Pancreas (tissue), 10 donors: ENCODE results near the gene SP6. TPM values are rescaled to one million over a fixed set of nuclear protein-coding genes. Genes with fewer than 3 reads are reported as not detected.

ENCODE experiments used
- ATAC-seq, 4 donors: fragments of 200-7000 bp; cut with Tn5 transposase; one replicate each; pipeline versions ENCODE4 v1.8.0 to v1.9.1; 2020; ENCODE audit warnings: mild to moderate bottlenecking in 4 of 4, moderate library complexity in 4 of 4
- DNase-seq, 6 donors: peaks; one replicate each; pipeline ENCODE4 v3.0.0-alpha.2; 2020
- FAIRE-seq: peaks from 2 replicates; lab custom pipeline; 2012; peaks lifted over from hg19 to GRCh38; lab: Jason Lieb, UNC
- H3K27ac ChIP-seq, 4 donors: fragments of 200-600 bp; sonication (generic); 1 replicate in 3 of 4; 2 replicates in 1 of 4; pipeline versions ENCODE4 v1.5.0 to v1.8.0; 2020
- H3K27me3 ChIP-seq, 4 donors: fragments of 200-600 bp; one replicate each; pipeline ENCODE4 v1.8.0; 2021
- H3K36me3 ChIP-seq, 3 donors: fragments of 200-600 bp; sonication (generic) in 1 of 3; one replicate each; pipeline versions ENCODE4 v1.5.0 to v1.8.0; 2020 to 2021
- H3K4me1 ChIP-seq, 3 donors: fragments of 200-600 bp; one replicate each; pipeline ENCODE4 v1.8.0; 2021
- H3K4me3 ChIP-seq, 4 donors: fragments of 200-600 bp; sonication (generic) in 2 of 4; one replicate each; pipeline versions ENCODE4 v1.5.0 to v1.8.0; 2020 to 2021
- H3K9me3 ChIP-seq, 4 donors: fragments of 200-600 bp; one replicate each; pipeline ENCODE4 v1.8.0; 2021
- WGBS, 2 donors: extraction: QIAGEN DNeasy Blood & Tissue Kit; methylation state at CpG; one replicate each; pipeline ENCODE4 v1.1.7; 2013; 5-methylcytosine and 5-hydroxymethylcytosine counted together
- intact Hi-C, 3 donors: fragments of 100-400 bp; cut with DNase I; formaldehyde crosslinking; loops; one replicate each; pipeline versions ENCODE4 v1.11.1 to v1.14.2; 2022
- polyA plus RNA-seq, 2 donors: library from polyadenylated mRNA; stranded (reverse); fragments of 200-250 nt; gene quantifications; one replicate each; pipeline ENCODE4 v1.2.3, GENCODE V29; 2013
- total RNA-seq, 6 donors: library from RNA; stranded (reverse); fragmentation: NEBNext Ultra II Directional in 4 of 6; extraction: Animal tissue kit (Norgen Biotek cat#: 25700) in 4 of 6; gene quantifications; one replicate each; pipeline versions ENCODE4 v1.2.1 to v1.2.4, GENCODE V29; 2021 to 2023
- TF ChIP-seq, protein P1 (sequence below), 4 donors: fragments of 200-600 bp; sonication (generic) in 3 of 4; IDR thresholded peaks; one replicate each; pipeline versions ENCODE4 v1.5.0 to v1.8.0; 2021; ENCODE audit warnings: antibody characterized with exemption in 4 of 4
- donor health status: healthy with polysubstance abuse.
- donor health status: DM: no; HTN: no; CAD: no; lungs with moderate emphysema.
- donor health status: DM: no; HTN: no; CAD: no.
- donor health status: control.
- donor health status: control.
- donor health status: Bipolar disorder and iron deficiency.
- donor health status: DM: yes; HTN: yes; CAD: no.
- donor health status: DM: no; HTN: no; CAD: no.
- donor health status: DM: no; HTN: no; CAD: no.
- donor health status: DM: yes; HTN: yes; CAD: no.

Gene SP6
- total and polyA plus RNA-seq, 8 donors: 0.12 to 0.56 (median 0.22) TPM

DNA sequence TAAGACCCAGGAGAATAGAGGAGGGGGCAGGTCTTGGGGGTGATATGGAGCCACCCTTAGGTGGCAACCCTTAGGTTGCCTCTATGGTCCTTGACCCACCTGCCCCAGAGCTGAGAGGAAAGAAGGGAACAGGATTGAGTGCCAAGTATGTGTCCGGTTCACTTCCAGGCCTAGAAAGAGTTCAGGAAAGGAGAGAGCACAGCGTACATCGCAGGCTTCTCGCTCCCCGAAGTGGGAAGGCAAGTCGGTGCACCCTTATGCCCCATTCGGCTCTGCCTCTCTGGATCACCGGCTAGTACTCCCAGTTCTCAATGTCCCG is 631 bp downstream of the SP6 start:
- FAIRE-seq (no peak), DNase-seq (no peak), ATAC-seq (peak; percentile 19 to 38 (median 29))
- Histone ChIP-seq H3K27ac (no peak overlapping the region), H3K27me3 (peaks cover 3 to 33% (median 6%) of the 10 kb centered on the region in 4 donors), H3K36me3 (no peaks in the 10 kb centered on the region), H3K4me3 (peak overlapping the region in 3 of 4 donors; percentile 5 to 46 (median 36)), H3K9me3 (no peaks in the 10 kb centered on the region), H3K4me1 (peaks cover 0 to 6% (median 0%) of the 10 kb centered on the region in 3 donors)
- TF ChIP-seq, protein P1, sequence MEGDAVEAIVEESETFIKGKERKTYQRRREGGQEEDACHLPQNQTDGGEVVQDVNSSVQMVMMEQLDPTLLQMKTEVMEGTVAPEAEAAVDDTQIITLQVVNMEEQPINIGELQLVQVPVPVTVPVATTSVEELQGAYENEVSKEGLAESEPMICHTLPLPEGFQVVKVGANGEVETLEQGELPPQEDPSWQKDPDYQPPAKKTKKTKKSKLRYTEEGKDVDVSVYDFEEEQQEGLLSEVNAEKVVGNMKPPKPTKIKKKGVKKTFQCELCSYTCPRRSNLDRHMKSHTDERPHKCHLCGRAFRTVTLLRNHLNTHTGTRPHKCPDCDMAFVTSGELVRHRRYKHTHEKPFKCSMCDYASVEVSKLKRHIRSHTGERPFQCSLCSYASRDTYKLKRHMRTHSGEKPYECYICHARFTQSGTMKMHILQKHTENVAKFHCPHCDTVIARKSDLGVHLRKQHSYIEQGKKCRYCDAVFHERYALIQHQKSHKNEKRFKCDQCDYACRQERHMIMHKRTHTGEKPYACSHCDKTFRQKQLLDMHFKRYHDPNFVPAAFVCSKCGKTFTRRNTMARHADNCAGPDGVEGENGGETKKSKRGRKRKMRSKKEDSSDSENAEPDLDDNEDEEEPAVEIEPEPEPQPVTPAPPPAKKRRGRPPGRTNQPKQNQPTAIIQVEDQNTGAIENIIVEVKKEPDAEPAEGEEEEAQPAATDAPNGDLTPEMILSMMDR (IDR thresholded peaks at IDR 0.05): no peak
- intact Hi-C loops: no loop called here
- WGBS, 2 donors: 30 to 47% methylated on average over 9 of the region's 9 CpGs

- Histone ChIP-seq H3K36me3 (no peaks in the 10 kb centered on the region), H3K27me3 (peaks cover 3 to 20% (median 5%) of the 10 kb centered on the region in 4 donors), H3K27ac (no peak overlapping the region), H3K4me3 (no peak overlapping the region), H3K4me1 (peaks cover 0 to 6% (median 4%) of the 10 kb centered on the region in 3 donors), H3K9me3 (no peaks in the 10 kb centered on the region)
- intact Hi-C loops: loop anchor here in 1 of 3 donors (10.0 kb wide), 1 partner anchor 167 kb away; no protein-coding TSS in a partner anchor
- ATAC-seq (no peak), DNase-seq (no peak), FAIRE-seq (no peak)
- TF ChIP-seq, protein P1 (IDR thresholded peaks at IDR 0.05): no peak
- 54 to 56% methylated on average over 23 of the region's 23 CpGs for WGBS, 2 donors
These were observed 2.8 kb downstream of the SP6 start for GRCh38 chr17:47848198-47848513.

- no peak for ATAC-seq
- intact Hi-C loops: loop anchor here in 1 of 3 donors (10.0 kb wide), 1 partner anchor 167 kb away; no protein-coding TSS in a partner anchor
- peaks cover 0 to 9% (median 8%) of the 10 kb centered on the region in 3 donors for H3K4me1 ChIP-seq
These were observed 3.4 kb downstream of the SP6 start for GRCh38 chr17:47847341-47848197.

GRCh38 chr17:47846716-47847340 is 4.1 kb downstream of the SP6 start:
- Histone ChIP-seq H3K27me3 (peaks cover 0 to 7% (median 2%) of the 10 kb centered on the region in 4 donors), H3K27ac (no peak overlapping the region), H3K9me3 (no peaks in the 10 kb centered on the region), H3K36me3 (no peaks in the 10 kb centered on the region), H3K4me3 (no peak overlapping the region), H3K4me1 (peaks cover 5 to 16% (median 14%) of the 10 kb centered on the region in 3 donors)
- TF ChIP-seq, protein P1 (IDR thresholded peaks at IDR 0.05): no peak
- no peak for ATAC-seq
- WGBS, 2 donors: 19 to 35% methylated on average over 25 to 31 of the region's 31 CpGs
- intact Hi-C loops: loop anchor here in 1 of 3 donors (10.0 kb wide), 1 partner anchor 168 kb away; no protein-coding TSS in a partner anchor
- peak in 1 of 6 donors; percentile 81 for DNase-seq
- FAIRE-seq: no peak

More at GRCh38 chr17:47847341-47848197, 3.4 kb downstream of the SP6 start:
- Histone ChIP-seq H3K27me3 (peaks cover 0 to 14% (median 2%) of the 10 kb centered on the region in 4 donors), H3K27ac (no peak overlapping the region), H3K36me3 (no peaks in the 10 kb centered on the region), H3K9me3 (no peaks in the 10 kb centered on the region), H3K4me3 (no peak overlapping the region)
- TF ChIP-seq, protein P1 (IDR thresholded peaks at IDR 0.05): no peak
- DNase-seq (peak in 1 of 6 donors; percentile 71), FAIRE-seq (no peak)
- 15 to 35% methylated on average over 55 to 71 of the region's 71 CpGs for WGBS, 2 donors
